Fibroblast of the aortic adventitia (primary cell): Measurements from ENCODE around the gene WNT16. TPM values are rescaled to one million over a fixed set of nuclear protein-coding genes. Genes with fewer than 3 reads are reported as not detected.

Experiments
- DNase-seq: peaks from one replicate; pipeline ENCODE4 v3.0.0-alpha.2; 2010; ENCODE audit warnings: low read depth
- H3K4me3 ChIP-seq: 2 replicates; pipeline ENCODE4 v1.5.1; 2011; ENCODE audit warnings: low read depth, mild to moderate bottlenecking, control low read depth, low read length, moderate library complexity
- total RNA-seq: library from RNA; depleted of rRNA; stranded (reverse); fragments of >200 nt; gene quantifications from 2 replicates; pipeline ENCODE4 v1.2.3, GENCODE V29; 2012; ENCODE audit warnings: low replicate concordance
- TF ChIP-seq, protein P1 (sequence below): IDR thresholded peaks from 2 replicates; pipeline ENCODE4 v1.5.1; 2011; ENCODE audit warnings: mild to moderate bottlenecking, low read length, control low read depth, inconsistent platforms; ENCODE audit not compliant: insufficient read depth

WNT16 gene, protein sequence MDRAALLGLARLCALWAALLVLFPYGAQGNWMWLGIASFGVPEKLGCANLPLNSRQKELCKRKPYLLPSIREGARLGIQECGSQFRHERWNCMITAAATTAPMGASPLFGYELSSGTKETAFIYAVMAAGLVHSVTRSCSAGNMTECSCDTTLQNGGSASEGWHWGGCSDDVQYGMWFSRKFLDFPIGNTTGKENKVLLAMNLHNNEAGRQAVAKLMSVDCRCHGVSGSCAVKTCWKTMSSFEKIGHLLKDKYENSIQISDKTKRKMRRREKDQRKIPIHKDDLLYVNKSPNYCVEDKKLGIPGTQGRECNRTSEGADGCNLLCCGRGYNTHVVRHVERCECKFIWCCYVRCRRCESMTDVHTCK
- 0.16 and 2.7 TPM in 2 replicates for total RNA-seq

DNA sequence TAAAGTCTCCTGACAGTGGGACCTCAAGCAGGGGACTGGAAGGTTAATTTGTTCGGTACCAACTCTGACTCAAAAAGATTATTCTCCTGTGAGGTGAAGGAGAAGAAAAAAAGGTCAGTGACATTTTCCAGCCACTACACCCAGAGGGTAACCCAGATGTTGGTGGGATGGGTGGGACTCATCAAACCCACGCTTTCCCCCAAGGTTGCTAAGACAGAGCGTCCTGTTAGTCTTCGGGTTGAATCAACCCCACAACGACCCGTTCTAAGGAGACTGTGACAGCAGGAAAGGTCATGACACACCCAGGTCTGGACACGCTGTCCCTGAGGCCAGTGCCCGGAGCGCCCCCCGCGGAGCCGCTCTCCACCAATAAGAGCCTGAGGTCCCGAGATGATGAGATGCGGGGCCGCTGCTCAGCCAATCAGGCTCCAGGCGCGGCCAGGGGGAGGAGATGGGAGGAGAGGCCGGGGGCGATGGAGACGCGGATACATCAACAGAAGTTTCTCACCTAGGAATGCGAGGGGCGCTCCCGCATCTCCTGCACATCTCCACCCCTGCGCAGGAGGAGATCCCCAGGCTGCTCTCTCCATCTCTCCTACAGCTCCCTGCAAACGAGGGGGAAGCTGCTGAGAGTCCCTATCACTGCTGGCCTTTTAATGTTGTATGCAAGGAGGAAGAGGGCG, at the start of gene WNT16:
Gene WNT16 (plus strand): TSS at position 493 of the 683 bp plus-strand sequence. CDS start 293 bp downstream, outside the sequence.
- DNase-seq: no peak
- TF ChIP-seq, protein P1, sequence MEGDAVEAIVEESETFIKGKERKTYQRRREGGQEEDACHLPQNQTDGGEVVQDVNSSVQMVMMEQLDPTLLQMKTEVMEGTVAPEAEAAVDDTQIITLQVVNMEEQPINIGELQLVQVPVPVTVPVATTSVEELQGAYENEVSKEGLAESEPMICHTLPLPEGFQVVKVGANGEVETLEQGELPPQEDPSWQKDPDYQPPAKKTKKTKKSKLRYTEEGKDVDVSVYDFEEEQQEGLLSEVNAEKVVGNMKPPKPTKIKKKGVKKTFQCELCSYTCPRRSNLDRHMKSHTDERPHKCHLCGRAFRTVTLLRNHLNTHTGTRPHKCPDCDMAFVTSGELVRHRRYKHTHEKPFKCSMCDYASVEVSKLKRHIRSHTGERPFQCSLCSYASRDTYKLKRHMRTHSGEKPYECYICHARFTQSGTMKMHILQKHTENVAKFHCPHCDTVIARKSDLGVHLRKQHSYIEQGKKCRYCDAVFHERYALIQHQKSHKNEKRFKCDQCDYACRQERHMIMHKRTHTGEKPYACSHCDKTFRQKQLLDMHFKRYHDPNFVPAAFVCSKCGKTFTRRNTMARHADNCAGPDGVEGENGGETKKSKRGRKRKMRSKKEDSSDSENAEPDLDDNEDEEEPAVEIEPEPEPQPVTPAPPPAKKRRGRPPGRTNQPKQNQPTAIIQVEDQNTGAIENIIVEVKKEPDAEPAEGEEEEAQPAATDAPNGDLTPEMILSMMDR: no peak
- H3K4me3 ChIP-seq: peak within 1 kb of the TSS; percentile 63

DNA sequence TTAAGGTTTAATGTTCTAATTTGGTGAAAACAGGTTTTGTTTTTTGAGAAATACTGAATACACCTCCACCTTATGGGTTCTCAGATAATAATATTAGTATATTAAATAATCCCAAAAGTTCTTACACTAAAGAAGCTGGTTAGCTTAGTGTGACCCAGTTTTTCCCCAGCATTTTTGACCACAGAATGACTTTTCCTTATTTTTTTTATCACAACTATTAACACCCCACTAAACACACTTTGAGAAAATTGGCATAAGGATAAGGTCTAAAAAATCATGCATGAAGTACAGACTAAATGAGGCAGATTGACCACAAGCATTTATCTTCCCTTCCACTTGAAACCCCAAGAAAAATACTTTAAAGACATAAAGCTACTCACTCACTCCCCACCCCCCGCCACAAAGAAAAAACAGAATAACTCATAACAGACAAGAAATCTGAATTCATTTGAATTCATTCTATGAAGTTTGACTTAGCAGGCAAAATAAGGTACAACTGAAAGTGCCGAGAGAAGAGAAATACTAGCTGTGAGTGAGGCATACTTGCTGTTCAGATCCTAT, 49.7 kb upstream of the WNT16 start:
- H3K4me3 ChIP-seq: no peak overlapping the region
- no peak for DNase-seq
- TF ChIP-seq, protein P1: no peak

DNA sequence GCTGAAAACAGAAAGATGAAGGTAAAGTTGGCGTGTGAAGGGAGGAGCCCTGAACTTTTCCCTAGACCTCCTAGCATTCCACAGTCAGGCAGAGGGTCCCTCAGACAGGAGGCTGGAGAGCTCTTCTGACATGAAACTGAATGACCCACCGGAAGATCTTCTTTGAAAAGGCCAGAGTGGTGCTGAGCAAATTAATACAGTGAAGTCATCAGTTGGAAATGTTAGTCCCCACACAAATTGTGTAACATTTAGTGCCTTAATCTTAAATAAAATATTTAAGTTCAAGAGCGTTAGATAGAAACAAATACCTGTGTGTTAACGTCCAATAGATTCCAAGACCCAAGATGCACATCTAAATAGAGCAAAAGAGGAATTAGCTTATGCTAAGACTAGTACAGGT, 49.0 kb upstream of the WNT16 start:
- TF ChIP-seq, protein P1: no peak

DNA sequence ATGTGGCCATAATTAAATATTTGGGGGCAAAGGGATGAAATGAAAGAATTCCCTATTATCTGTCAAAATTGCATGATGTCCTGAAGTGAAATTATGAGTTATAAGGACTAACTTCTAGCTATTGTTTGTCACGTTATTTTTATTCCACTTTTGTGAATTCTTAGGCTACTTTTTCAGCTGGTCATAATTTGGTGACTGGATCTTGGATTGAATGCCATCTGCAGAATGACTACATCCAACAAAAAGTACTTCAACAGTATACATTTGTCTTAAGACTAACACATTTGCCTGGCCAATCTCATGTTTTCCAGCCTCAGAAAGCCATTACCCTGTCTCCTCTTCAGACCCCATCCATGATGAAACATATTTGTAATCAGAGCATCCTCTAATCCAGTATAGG, 48.1 kb upstream of the WNT16 start:
- DNase-seq: no peak
- H3K4me3 ChIP-seq: no peak overlapping the region
- TF ChIP-seq, protein P1: no peak

More for the DNA sequence above, 49.0 kb upstream of the WNT16 start:
- H3K4me3 ChIP-seq: no peak overlapping the region
- no peak for DNase-seq

DNA sequence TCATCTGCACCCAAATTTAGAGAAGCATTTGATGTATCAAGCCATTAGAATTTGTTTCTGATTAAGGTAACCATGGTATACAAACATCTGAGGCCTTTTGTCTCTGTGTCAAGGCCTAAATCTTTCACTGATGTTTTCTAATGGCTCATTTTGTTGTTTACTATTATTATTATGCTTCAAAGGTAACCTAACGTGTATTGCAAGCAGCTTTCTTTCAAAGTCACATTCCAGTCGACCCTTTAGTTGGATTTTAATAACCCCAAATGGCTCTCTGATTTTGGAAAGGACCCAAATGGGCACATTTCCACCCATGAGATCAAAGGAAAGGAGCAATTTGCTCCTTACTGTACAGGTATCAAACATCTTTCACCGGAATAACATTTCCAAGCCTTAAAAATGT, 46.7 kb upstream of the WNT16 start:
- no peak for DNase-seq
- TF ChIP-seq, protein P1: no peak
- no peak overlapping the region for H3K4me3 ChIP-seq

DNA sequence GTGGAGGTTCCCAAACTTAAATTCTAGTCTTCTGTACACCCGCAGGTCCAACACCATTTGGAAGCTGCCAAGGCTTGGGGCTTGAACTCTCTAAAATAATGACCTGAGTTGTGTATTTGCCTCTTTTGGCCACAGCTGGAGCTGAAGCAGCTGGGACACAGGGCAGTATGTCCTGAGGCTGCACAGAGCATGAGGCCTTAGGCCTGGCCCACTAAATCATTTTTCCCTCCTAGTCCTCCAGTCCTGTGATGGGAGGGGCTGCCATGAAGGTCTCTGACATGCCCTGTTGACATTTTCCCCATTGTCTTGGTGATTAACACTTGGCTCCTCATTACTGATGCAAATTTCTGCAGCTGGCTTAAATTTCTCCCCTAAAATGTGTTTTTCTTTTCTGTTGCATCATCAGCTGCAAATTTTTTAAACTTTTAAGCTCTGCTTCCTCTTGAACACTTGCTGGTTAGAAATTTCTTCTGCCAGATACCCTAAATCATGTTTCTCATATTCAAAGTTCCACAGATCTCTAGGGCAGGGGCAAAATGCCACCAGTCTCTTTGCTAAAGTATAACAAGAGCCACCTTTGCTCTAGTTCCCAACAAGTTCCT, 43.6 kb upstream of the WNT16 start:
- H3K4me3 ChIP-seq: no peak overlapping the region
- no peak for DNase-seq
- TF ChIP-seq, protein P1: no peak
